Fibroblast of lung (primary cell): ENCODE measurements around the gene NEK8. TPM values are rescaled to one million over a fixed set of nuclear protein-coding genes. Genes with fewer than 3 reads are reported as not detected.

Source experiments
- DNase-seq, 2 donors: peaks; one replicate each; pipeline versions ENCODE4 v3.0.0 to v3.0.0-alpha.2; 2010; ENCODE audit warnings: low read depth in 2 of 2
- H2AFZ ChIP-seq: 2 replicates; pipeline ENCODE4 v1.5.1; 2012; ENCODE audit warnings: low read length, control low read depth, inconsistent platforms
- H3K27ac ChIP-seq: 2 replicates; pipeline ENCODE4 v1.5.1; 2011; ENCODE audit warnings: low read length, control low read depth; ENCODE audit not compliant: insufficient read depth
- H3K27me3 ChIP-seq: 2 replicates; pipeline ENCODE4 v1.5.1; 2011; ENCODE audit warnings: mild to moderate bottlenecking, low read length; ENCODE audit not compliant: control insufficient read depth, insufficient read depth
- H3K36me3 ChIP-seq: 2 replicates; pipeline ENCODE4 v1.5.1; 2011; ENCODE audit warnings: low read length; ENCODE audit not compliant: control insufficient read depth, insufficient read depth
- H3K4me1 ChIP-seq: 2 replicates; pipeline ENCODE4 v1.5.1; 2011; ENCODE audit warnings: low read length; ENCODE audit not compliant: control insufficient read depth, insufficient read depth; ENCODE audit errors: extremely low read depth
- H3K4me2 ChIP-seq: 2 replicates; pipeline ENCODE4 v1.5.1; 2011; ENCODE audit warnings: low read length, control low read depth; ENCODE audit not compliant: insufficient read depth; ENCODE audit errors: extremely low read depth
- H3K4me3 ChIP-seq, 4 experiments: fragments of 200-600 bp in 1 of 4; sonication (generic) in 1 of 4; replicated peaks in 1 of 4; 2 replicates each; pipeline ENCODE4 v1.5.1; 2011 to 2016; ENCODE audit warnings: low read length in 4 of 4, low read depth in 3 of 4, mild to moderate bottlenecking in 3 of 4, control low read depth in 2 of 4, inconsistent platforms in 1 of 4, mixed read lengths in 1 of 4; ENCODE audit not compliant: insufficient read depth in 1 of 4; ENCODE audit errors: control extremely low read depth in 1 of 4
- H3K79me2 ChIP-seq: 2 replicates; pipeline ENCODE4 v1.5.1; 2012; ENCODE audit warnings: mild to moderate bottlenecking, low read length, inconsistent platforms; ENCODE audit not compliant: control insufficient read depth, insufficient read depth
- H3K9ac ChIP-seq: 2 replicates; pipeline ENCODE4 v1.5.1; 2011; ENCODE audit warnings: mild to moderate bottlenecking, low read length, control low read depth; ENCODE audit not compliant: insufficient read depth
- H3K9me3 ChIP-seq: 2 replicates; pipeline ENCODE4 v1.5.1; 2012; ENCODE audit warnings: low read depth, low read length; ENCODE audit not compliant: control insufficient read depth, insufficient read depth
- H4K20me1 ChIP-seq: 2 replicates; pipeline ENCODE4 v1.5.1; 2011; ENCODE audit warnings: low read length; ENCODE audit not compliant: control insufficient read depth, insufficient read depth; ENCODE audit errors: extremely low read depth
- CTCF ChIP-seq, 2 donors: IDR thresholded peaks in 1 of 2; conservative IDR thresholded peaks in 1 of 2; 1 replicate in 1 of 2; 2 replicates in 1 of 2; pipeline ENCODE4 v1.5.1; 2011 to 2012; ENCODE audit warnings: low read length in 2 of 2, control low read depth in 1 of 2, inconsistent platforms in 1 of 2, low read depth in 1 of 2, mild to moderate bottlenecking in 1 of 2
- EZH2 ChIP-seq: IDR thresholded peaks from 2 replicates; pipeline ENCODE4 v1.5.1; 2012; ENCODE audit warnings: low read length, control low read depth, mild to moderate bottlenecking; ENCODE audit errors: missing control alignments
- polyA plus RNA-seq, 2 donors: library from polyadenylated mRNA; depleted of rRNA in 1 of 2; stranded (reverse) in 1 of 2; unstranded in 1 of 2; fragments of >200 nt; gene quantifications; 2 replicates each; pipeline ENCODE4 v1.2.1, GENCODE V29; 2011 to 2012; ENCODE audit warnings: missing spikeins in 1 of 2
- total RNA-seq: library from RNA; depleted of rRNA; stranded (reverse); fragments of >200 nt; gene quantifications from 2 replicates; pipeline ENCODE4 v1.2.1, GENCODE V29; 2014

Gene NEK8
- total and polyA plus RNA-seq, 2 donors (not counting 1 experiment from before 2014, with no cell fraction given): 2.8 to 3.8 TPM

GRCh38 chr17:28707339-28707720 is 21.3 kb upstream of the NEK8 start:
- no peak for TF ChIP-seq CTCF (conservative IDR thresholded peaks at IDR 0.05 in 1 of 2, IDR thresholded peaks at IDR 0.05 in 1 of 2; ENCODE audit: low read depth in 1 of 2, low read length in 2 of 2)
- no peak for TF ChIP-seq EZH2
- peaks cover 13% of the 10 kb centered on the region for H3K36me3 ChIP-seq
- no peaks in the 10 kb centered on the region for H3K27me3 ChIP-seq
- H3K9me3 ChIP-seq: no peaks in the 10 kb centered on the region
- H3K79me2 ChIP-seq: no peaks in the 10 kb centered on the region
- H3K9ac ChIP-seq: no peak overlapping the region
- no peak for DNase-seq
- no peak overlapping the region for H2AFZ ChIP-seq
- no peak overlapping the region for H3K27ac ChIP-seq
- no peaks in the 10 kb centered on the region for H4K20me1 ChIP-seq
- H3K4me1 ChIP-seq: peaks cover 6% of the 10 kb centered on the region
- no peak overlapping the region for H3K4me2 ChIP-seq
- no peak overlapping the region for H3K4me3 ChIP-seq

- peak overlapping the region; percentile 90 for H3K27ac ChIP-seq
- no peaks in the 10 kb centered on the region for H3K27me3 ChIP-seq
- peak overlapping the region; percentile 71 for H2AFZ ChIP-seq
- H3K79me2 ChIP-seq: peaks cover 12% of the 10 kb centered on the region
- H3K4me1 ChIP-seq: peaks cover 9% of the 10 kb centered on the region
- no peaks in the 10 kb centered on the region for H4K20me1 ChIP-seq
- no peak for TF ChIP-seq EZH2
- peak in 1 of 2 donors; percentile 24 for TF ChIP-seq CTCF (conservative IDR thresholded peaks at IDR 0.05 in 1 of 2, IDR thresholded peaks at IDR 0.05 in 1 of 2; ENCODE audit: low read depth in 1 of 2, low read length in 2 of 2)
- H3K4me3 ChIP-seq: peak overlapping the region; percentile 54 to 67 (median 61)
- peaks cover 27% of the 10 kb centered on the region for H3K36me3 ChIP-seq
- H3K9ac ChIP-seq: peak overlapping the region; percentile 78
- H3K9me3 ChIP-seq: no peaks in the 10 kb centered on the region
- peak overlapping the region; percentile 64 for H3K4me2 ChIP-seq
- peak; percentile 86 to 90 for DNase-seq
Measured at GRCh38 chr17:28710861-28711722, 17.5 kb upstream of the NEK8 start.

- no peak for DNase-seq
- H4K20me1 ChIP-seq: no peaks in the 10 kb centered on the region
- no peak for TF ChIP-seq EZH2
- no peak for TF ChIP-seq CTCF (conservative IDR thresholded peaks at IDR 0.05 in 1 of 2, IDR thresholded peaks at IDR 0.05 in 1 of 2; ENCODE audit: low read depth in 1 of 2, low read length in 2 of 2)
- H3K79me2 ChIP-seq: peaks cover 17% of the 10 kb centered on the region
- H3K4me3 ChIP-seq: peak within 1 kb of the TSS; percentile 54 to 67 (median 61)
- peak within 1 kb of the TSS; percentile 78 for H3K9ac ChIP-seq
- H3K9me3 ChIP-seq: no peaks in the 10 kb centered on the region
- H3K36me3 ChIP-seq: peaks cover 27% of the 10 kb centered on the region
- peak within 1 kb of the TSS; percentile 71 for H2AFZ ChIP-seq
- H3K4me2 ChIP-seq: peak within 1 kb of the TSS; percentile 64
- peaks cover 9% of the 10 kb centered on the region for H3K4me1 ChIP-seq
- no peaks in the 10 kb centered on the region for H3K27me3 ChIP-seq
- H3K27ac ChIP-seq: peak within 1 kb of the TSS; percentile 90
Measured at GRCh38 chr17:28711723-28712031, 16.9 kb upstream of the NEK8 start, which contains the start of gene PROCA1. TSS of gene PROCA1 (minus strand) at chr17:28711888. CDS start at chr17:28711660, 228 bp downstream.
